M059J (cell line): ENCODE data around the gene HPSE. TPM values are rescaled to one million over a fixed set of nuclear protein-coding genes. Genes with fewer than 3 reads are reported as not detected.
A peak's percentile ranks its signal among the peaks of the same experiment; 100 is the strongest.
"Not testable (repeated sequence)": the region's sequence is repeated elsewhere in the genome, so short reads cannot be mapped to it uniquely, and the experiment has no call there.

Source experiments
- DNase-seq: peaks from one replicate; pipeline ENCODE4 v3.0.0-alpha.2; 2012; ENCODE audit warnings: low read depth
- total RNA-seq: library from RNA; depleted of rRNA; stranded (reverse); fragments of >200 nt; shearing (Covaris generic); gene quantifications from 2 replicates; pipeline ENCODE4 v1.2.3, GENCODE V29; 2014

The HPSE gene
- total RNA-seq, 1 experiment from 2014 or later, result 7.6 TPM

- DNase-seq, result peak; percentile 87
Observed at GRCh38 chr4:83284193-83285054, 50.2 kb downstream of the HPSE start, which contains the start of gene COQ2. Gene COQ2 (minus strand): TSS chr4:83284798. CDS start chr4:83284764, 34 bp downstream.

GRCh38 chr4:83283181-83283580 lies 51.5 kb downstream of the HPSE start:
- no peak for DNase-seq

- peak; percentile 60 for DNase-seq
Observed at GRCh38 chr4:83282049-83282535, 52.6 kb downstream of the HPSE start.

GRCh38 chr4:83281307-83281706 lies 53.3 kb downstream of the HPSE start:
- no peak for DNase-seq

GRCh38 chr4:83276299-83277040 lies 58.2 kb downstream of the HPSE start:
- DNase-seq, result peak; percentile 54

GRCh38 chr4:83273926-83274325 lies 60.7 kb downstream of the HPSE start:
- not testable (repeated sequence) for DNase-seq

GRCh38 chr4:83272900-83273299 lies 61.7 kb downstream of the HPSE start:
- DNase-seq, result no peak

- no peak for DNase-seq
Observed at GRCh38 chr4:83269256-83269655, 65.4 kb downstream of the HPSE start.

GRCh38 chr4:83268491-83268890 lies 66.2 kb downstream of the HPSE start:
- no peak for DNase-seq

- no peak for DNase-seq
Observed at GRCh38 chr4:83267830-83268475, 66.7 kb downstream of the HPSE start.

- peak; percentile 80 for DNase-seq
Observed at GRCh38 chr4:83267121-83267829, 67.4 kb downstream of the HPSE start.

GRCh38 chr4:83266689-83267088 lies 68.0 kb downstream of the HPSE start:
- DNase-seq, result no peak

- DNase-seq, result no peak
Observed at GRCh38 chr4:83263106-83263505, 71.5 kb downstream of the HPSE start.

GRCh38 chr4:83262682-83263081 lies 72.0 kb downstream of the HPSE start:
- no peak for DNase-seq

- DNase-seq, result no peak
Observed at GRCh38 chr4:83261307-83261706, 73.3 kb downstream of the HPSE start.

GRCh38 chr4:83259586-83259985 lies 75.1 kb downstream of the HPSE start:
- DNase-seq, result no peak

GRCh38 chr4:83258461-83258860 lies 76.2 kb downstream of the HPSE start:
- DNase-seq, result no peak

GRCh38 chr4:83257811-83258210 lies 76.8 kb downstream of the HPSE start:
- DNase-seq, result peak; percentile 18

- peak; percentile 92 for DNase-seq
Observed at GRCh38 chr4:83255584-83255983, 79.1 kb downstream of the HPSE start.

- peak; percentile 68 for DNase-seq
Observed at GRCh38 chr4:83252782-83253405, 81.8 kb downstream of the HPSE start.

GRCh38 chr4:83251447-83251830 lies 83.2 kb downstream of the HPSE start:
- no peak for DNase-seq
